Activated T-cell treated with anti-CD3 and anti-CD28 coated beads, Interleukin-2, amount 50 U/mL, for 72 hours (primary cell): ENCODE measurements around the gene CAMTA2. TPM values are rescaled to one million over a fixed set of nuclear protein-coding genes. Genes with fewer than 3 reads are reported as not detected.

Source experiments
- total RNA-seq, 2 donors: library from RNA; stranded (reverse); gene quantifications; one replicate each; pipeline ENCODE4 v1.2.3, GENCODE V29; 2022

Gene CAMTA2
- total RNA-seq, 2 donors from 2014 or later, result 206 to 207 TPM

Other genes with a start within 250 kb of the CAMTA2 start
- under 1 TPM in 1 of 2 donors, not detected in 1; 0.17 TPM for gene ZMYND15, start 247.8 kb downstream of the CAMTA2 start, total RNA-seq
- 1 to 10 TPM; 2.2 to 4.3 TPM for gene CXCL16, start 247.7 kb downstream of the CAMTA2 start, total RNA-seq
- gene TM4SF5, start 215.8 kb downstream of the CAMTA2 start, total RNA-seq, result not detected
- 1 to 10 TPM in 1 of 2 donors, under 1 TPM in 1; 0.46 to 1.1 TPM for gene VMO1, start 201.3 kb downstream of the CAMTA2 start, total RNA-seq
- not detected for gene GLTPD2, start 198.7 kb downstream of the CAMTA2 start, total RNA-seq
- gene PSMB6, start 191.5 kb downstream of the CAMTA2 start, total RNA-seq, result 10 to 100 TPM; 56.3 to 68.7 TPM
- 10 to 100 TPM; 27.5 to 50.9 TPM for gene PLD2, start 180.5 kb downstream of the CAMTA2 start, total RNA-seq
- 10 to 100 TPM; 74.4 to 82.7 TPM for gene MINK1, start 154.3 kb downstream of the CAMTA2 start, total RNA-seq
- 1 to 10 TPM; 3.4 to 4.7 TPM for gene C17orf107, start 88.1 kb downstream of the CAMTA2 start, total RNA-seq
- gene CHRNE, start 84.6 kb downstream of the CAMTA2 start, total RNA-seq, result under 1 TPM; 0.60 to 0.89 TPM
- gene GP1BA, start 55.4 kb downstream of the CAMTA2 start, total RNA-seq, result under 1 TPM in 1 of 2 donors, not detected in 1; 0.26 TPM
- gene SLC25A11, start 47.6 kb downstream of the CAMTA2 start, total RNA-seq, result 10 to 100 TPM; 40.4 to 43.8 TPM
- 100 to 1,000 TPM; 176 to 201 TPM for gene RNF167, start 47.4 kb downstream of the CAMTA2 start, total RNA-seq
- gene PFN1, start 39.1 kb downstream of the CAMTA2 start, total RNA-seq, result 1,000 to 10,000 TPM; 1,225 to 1,232 TPM
- gene ENO3, start 36.6 kb downstream of the CAMTA2 start, total RNA-seq, result 100 to 1,000 TPM in 1 of 2 donors, 10 to 100 TPM in 1; 90.0 to 102 TPM
- gene SPAG7, start 19.9 kb downstream of the CAMTA2 start, total RNA-seq, result 100 to 1,000 TPM; 140 to 158 TPM
- gene INCA1, start 9.8 kb upstream of the CAMTA2 start, total RNA-seq, result under 1 TPM in 1 of 2 donors, not detected in 1; 0.60 TPM
- gene KIF1C, start 10.3 kb upstream of the CAMTA2 start, total RNA-seq, result 10 to 100 TPM; 38.3 to 41.3 TPM
- gene SLC52A1, start 47.8 kb upstream of the CAMTA2 start, total RNA-seq, result under 1 TPM; 0.23 to 0.46 TPM
- 1 to 10 TPM; 3.1 to 3.6 TPM for gene ZFP3, start 90.8 kb upstream of the CAMTA2 start, total RNA-seq
- 10 to 100 TPM; 10.4 to 15.7 TPM for gene ZNF232, start 124.2 kb upstream of the CAMTA2 start, total RNA-seq
- under 1 TPM; 0.02 to 0.19 TPM for gene USP6, start 128.4 kb upstream of the CAMTA2 start, total RNA-seq
- 1 to 10 TPM; 5.3 to 7.8 TPM for gene ZNF594, start 204.2 kb upstream of the CAMTA2 start, total RNA-seq
- not detected for gene SCIMP, start 247.2 kb upstream of the CAMTA2 start, total RNA-seq